A673 (cell line): ENCODE results near the gene KRT4. TPM values are rescaled to one million over a fixed set of nuclear protein-coding genes. Genes with fewer than 3 reads are reported as not detected.

Source experiments
- BruUV-seq: library from RNA; stranded (reverse); fragments of 400-500 nt; replicated peaks from 2 replicates; lab custom pipeline; 2021; lab: Mats Ljungman, UMichigan
- CTCF ChIA-PET: fragments of 300-600 bp; sonication (Branson Sonifier 250); formaldehyde crosslinking; loops from one replicate; lab custom pipeline; 2022; ENCODE audit warnings: antibody characterized with exemption; lab: Charles Lee
- POLR2A ChIA-PET: fragments of 300-600 bp; sonication (Branson Sonifier 250); formaldehyde crosslinking; loops from one replicate; lab custom pipeline; 2022; ENCODE audit warnings: antibody characterized with exemption; ENCODE audit not compliant: low non-redundant PET; lab: Charles Lee
- DNase-seq: peaks from one replicate; pipeline ENCODE4 v3.0.0-alpha.2; 2015; ENCODE audit warnings: low spot score
- H3K27ac ChIP-seq: fragments of 200-600 bp; sonication (generic); 2 replicates; pipeline ENCODE4 v1.5.1; 2016; ENCODE audit warnings: mixed run types, low read depth, mild to moderate bottlenecking, mixed read lengths, antibody characterized with exemption, low read length; ENCODE audit not compliant: poor library complexity, severe bottlenecking
- H3K27me3 ChIP-seq: fragments of 200-600 bp; sonication (generic); replicated peaks from 2 replicates; pipeline ENCODE4 v1.6.1; 2017; ENCODE audit warnings: mixed run types, low read depth, mild to moderate bottlenecking, mixed read lengths, antibody characterized with exemption, low read length; ENCODE audit not compliant: insufficient read depth, poor library complexity
- H3K36me3 ChIP-seq: fragments of 200-600 bp; sonication (generic); 2 replicates; pipeline ENCODE4 v1.6.1; 2016; ENCODE audit warnings: mixed run types, mild to moderate bottlenecking, mixed read lengths, antibody characterized with exemption, low read length; ENCODE audit not compliant: insufficient read depth, poor library complexity, severe bottlenecking
- H3K4me1 ChIP-seq: fragments of 200-600 bp; sonication (generic); 2 replicates; pipeline ENCODE4 v1.6.1; 2017; ENCODE audit warnings: mixed run types, mild to moderate bottlenecking, mixed read lengths, antibody characterized with exemption, low read length; ENCODE audit not compliant: insufficient read depth, poor library complexity, severe bottlenecking
- H3K4me3 ChIP-seq: fragments of 200-600 bp; sonication (generic); 2 replicates; pipeline ENCODE4 v1.5.1; 2016; ENCODE audit warnings: low read depth, mixed run types, mild to moderate bottlenecking, mixed read lengths, low read length; ENCODE audit not compliant: poor library complexity, severe bottlenecking
- H3K9me3 ChIP-seq: fragments of 200-600 bp; sonication (generic); 2 replicates; pipeline ENCODE4 v1.6.1; 2016; ENCODE audit warnings: mixed run types, low read depth, mild to moderate bottlenecking, mixed read lengths, antibody characterized with exemption, low read length; ENCODE audit not compliant: poor library complexity, severe bottlenecking
- CTCF ChIP-seq: fragments of 300-800, 200-600 bp; sonication (generic); conservative IDR thresholded peaks from 2 replicates; pipeline ENCODE4 v1.5.1; 2017; ENCODE audit warnings: low read depth, mild to moderate bottlenecking, antibody characterized with exemption, low read length, moderate library complexity, mixed read lengths
- EZH2 ChIP-seq: fragments of 200-600 bp; sonication (generic); IDR thresholded peaks from 2 replicates; pipeline ENCODE4 v1.6.1; 2017; ENCODE audit warnings: borderline replicate concordance, low read depth, mild to moderate bottlenecking, mixed read lengths, antibody characterized with exemption, low read length; ENCODE audit not compliant: poor library complexity, severe bottlenecking
- intact Hi-C: fragments of 100-400 bp; cut with micrococcal nuclease; formaldehyde crosslinking; loops from one replicate; pipeline ENCODE4 v1.10.0; 2022; ENCODE audit not compliant: unreplicated experiment
- total RNA-seq: library from RNA; stranded (reverse); gene quantifications from 2 replicates; pipeline ENCODE4 v1.2.3, GENCODE V29; 2021

The KRT4 gene
- total RNA-seq, 1 experiment from 2014 or later: not detected

- Histone ChIP-seq H3K27me3 (no peaks in the 10 kb centered on the region), H3K36me3 (no peaks in the 10 kb centered on the region), H3K27ac (no peak overlapping the region), H3K4me1 (no peaks in the 10 kb centered on the region), H3K4me3 (no peak overlapping the region), H3K9me3 (no peaks in the 10 kb centered on the region)
- DNase-seq: no peak
- intact Hi-C loops: no loop called here
- TF ChIP-seq CTCF (no peak), EZH2 (no peak)
- ChIA-PET POLR2A (no interaction called here), CTCF (interaction anchor here (0.6 kb wide), 1 partner anchor 24 kb away, joined by 4 read pairs; no protein-coding TSS in a partner anchor)
- BruUV-seq: no TSS peak
Observed at GRCh38 chr12:52787324-52788191, 26.4 kb downstream of the KRT4 start.

DNA sequence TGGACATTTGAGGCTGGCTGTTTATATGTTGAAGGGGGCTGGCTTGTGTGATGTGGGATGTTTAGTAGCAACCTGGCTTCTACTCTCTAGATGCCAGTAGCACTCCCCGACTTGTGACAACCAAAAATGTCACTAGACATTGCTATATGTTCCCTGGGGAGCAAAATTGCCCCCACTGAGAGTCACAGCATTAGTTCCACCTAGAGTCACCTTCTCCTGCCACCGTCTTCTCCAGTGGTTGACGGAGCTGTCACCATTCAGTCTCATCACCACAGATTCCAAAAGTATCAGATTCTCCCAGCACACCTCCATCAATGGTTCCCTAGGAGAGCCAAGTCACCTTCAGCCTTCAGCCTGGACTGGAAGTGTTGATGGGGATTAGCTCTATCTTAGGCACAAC lies 29.0 kb downstream of the KRT4 start:
- Histone ChIP-seq H3K36me3 (no peaks in the 10 kb centered on the region), H3K4me3 (no peak overlapping the region), H3K27me3 (no peaks in the 10 kb centered on the region), H3K27ac (no peak overlapping the region), H3K4me1 (no peaks in the 10 kb centered on the region), H3K9me3 (no peaks in the 10 kb centered on the region)
- no peak for DNase-seq
- TF ChIP-seq CTCF: no peak
- TF ChIP-seq EZH2: no peak
- intact Hi-C loops: no loop called here
- BruUV-seq: no TSS peak
- ChIA-PET CTCF (no interaction called here), POLR2A (no interaction called here)

DNA sequence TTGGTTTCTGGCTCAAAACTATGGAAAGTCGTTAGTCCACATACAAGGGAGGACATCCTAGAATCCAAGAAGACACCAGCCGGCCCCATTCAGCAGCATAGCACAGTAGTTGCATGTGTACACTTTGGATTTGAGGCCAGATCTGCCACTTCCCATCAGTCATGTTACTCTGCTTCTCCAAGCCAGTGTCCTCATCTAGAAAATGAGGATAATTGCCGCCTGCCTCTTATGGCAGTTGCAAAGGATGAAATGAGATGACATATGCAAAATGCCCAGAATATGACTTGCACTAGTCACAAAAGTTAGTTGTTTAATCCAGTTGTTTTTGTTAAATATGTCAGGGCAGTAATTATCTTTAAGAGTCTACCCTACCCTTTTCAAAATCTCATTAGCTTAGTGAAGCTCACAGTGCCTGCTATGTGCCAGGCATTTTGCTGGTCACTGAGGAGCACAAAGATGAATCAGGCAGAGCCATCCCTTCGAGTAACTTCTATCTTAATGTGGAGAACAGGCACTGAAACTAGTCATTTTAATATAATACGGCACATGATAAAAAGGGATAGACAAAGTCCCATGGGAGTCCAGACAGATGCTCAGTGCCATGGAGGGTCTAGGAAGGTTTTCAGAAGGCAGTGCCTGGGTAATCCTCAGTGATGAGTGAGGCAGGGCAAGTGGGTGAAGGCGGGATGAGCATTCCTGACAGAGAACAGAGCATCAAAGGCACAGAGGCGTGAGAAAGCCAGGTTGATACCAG lies 30.2 kb downstream of the KRT4 start:
- H3K9me3 ChIP-seq: no peaks in the 10 kb centered on the region
- intact Hi-C loops: no loop called here
- H3K27ac ChIP-seq: no peak overlapping the region
- BruUV-seq: no TSS peak
- no peaks in the 10 kb centered on the region for H3K36me3 ChIP-seq
- no peaks in the 10 kb centered on the region for H3K4me1 ChIP-seq
- no peaks in the 10 kb centered on the region for H3K27me3 ChIP-seq
- ChIA-PET POLR2A (interaction anchor here (0.6 kb wide), 1 partner anchor 75 kb away, joined by 17 read pairs; no protein-coding TSS in a partner anchor), CTCF (no interaction called here)
- DNase-seq: no peak
- no peak overlapping the region for H3K4me3 ChIP-seq
- TF ChIP-seq EZH2 (no peak), CTCF (no peak)
